GM19351 (cell line): ENCODE data around the gene PLPP2.

Experiments
- ATAC-seq: cut with Tn5 transposase; IDR thresholded peaks from one replicate; pipeline ENCODE4 v1.9.1; 2021; ENCODE audit warnings: mild to moderate bottlenecking, moderate library complexity; ENCODE audit not compliant: unreplicated experiment

The PLPP2 gene

DNA sequence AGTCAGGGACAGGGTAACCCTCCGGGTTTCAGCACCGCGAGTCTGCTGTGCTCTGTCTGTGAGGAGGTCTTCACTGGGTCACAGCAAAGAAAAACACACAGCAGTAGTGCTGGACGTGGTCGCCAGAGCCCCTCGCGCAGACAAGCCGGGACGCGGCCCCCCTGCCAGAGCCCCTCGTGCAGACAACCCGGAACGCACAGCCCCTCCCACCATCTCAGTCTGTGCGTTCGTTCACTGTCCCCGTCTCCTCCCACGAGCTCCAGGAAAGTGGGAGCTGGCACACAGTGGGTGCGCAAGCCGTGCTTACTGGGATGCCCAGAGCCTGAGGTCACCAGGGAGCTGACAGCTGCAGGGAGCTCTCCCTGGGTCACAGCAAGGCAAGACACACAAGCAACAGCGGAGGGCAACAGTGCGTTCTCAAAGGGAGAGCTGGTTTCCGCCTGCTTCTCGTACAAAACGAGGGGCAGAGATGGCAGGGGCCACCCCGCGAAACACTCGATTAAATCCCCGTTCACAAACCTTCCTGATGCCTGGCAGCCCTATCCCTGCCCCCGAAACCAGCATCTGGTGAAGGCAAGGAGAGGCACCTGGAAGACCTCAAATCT lies 3.2 kb upstream of the PLPP2 start:
- no peak for ATAC-seq

DNA sequence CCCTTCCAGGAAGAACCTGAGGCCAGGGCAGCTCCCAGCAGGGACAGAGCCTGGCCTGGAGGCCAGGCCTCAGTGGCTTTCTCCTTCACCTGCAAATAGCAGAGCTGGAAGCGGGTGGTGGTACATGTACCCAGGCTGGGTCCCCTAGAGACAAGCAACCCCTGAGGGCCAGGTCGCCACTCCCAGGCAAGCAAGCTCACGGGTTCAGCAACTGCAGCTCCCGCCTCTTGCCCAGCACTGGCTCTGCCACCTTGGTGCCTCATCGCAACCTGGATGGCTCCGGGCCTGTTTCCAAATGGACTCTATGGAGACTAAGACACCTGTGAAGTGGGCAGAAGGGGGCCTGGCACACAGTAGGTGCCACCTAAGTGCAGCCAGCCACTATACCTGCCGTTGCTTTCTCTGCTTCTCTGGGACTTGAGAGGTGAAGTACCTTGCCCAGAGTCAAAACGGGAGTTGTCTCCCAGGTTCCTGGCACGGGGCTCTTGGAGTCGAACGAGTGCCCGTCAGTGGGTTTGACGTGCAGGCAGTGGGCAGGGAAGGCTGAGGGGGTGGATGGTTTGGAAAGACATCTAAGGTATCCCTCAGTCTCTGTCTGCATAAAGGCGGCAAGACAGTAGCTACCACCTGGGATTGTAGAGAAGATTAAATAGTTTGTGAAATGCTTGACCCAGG lies 2.4 kb upstream of the PLPP2 start:
- ATAC-seq = no peak

DNA sequence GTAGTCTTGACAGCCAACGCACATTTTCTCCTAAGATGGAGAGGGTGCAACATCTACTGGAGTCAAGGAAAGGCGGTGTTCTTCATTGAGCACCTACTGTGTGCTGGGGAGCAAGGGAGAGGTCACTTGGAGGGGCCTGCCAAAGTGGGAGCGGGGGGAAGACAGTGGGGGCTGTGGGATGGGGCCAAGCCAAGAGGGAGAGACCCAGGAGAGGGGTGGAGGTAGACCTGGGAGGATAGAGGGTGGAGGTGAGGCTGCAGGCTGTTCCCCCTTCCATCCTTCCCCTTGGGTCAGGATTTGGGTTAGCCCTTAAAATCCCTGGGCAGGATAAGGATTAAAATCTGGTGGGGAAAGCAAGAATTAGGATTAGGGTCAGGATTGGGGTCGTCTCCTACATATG lies 1.7 kb upstream of the PLPP2 start:
- ATAC-seq = no peak

DNA sequence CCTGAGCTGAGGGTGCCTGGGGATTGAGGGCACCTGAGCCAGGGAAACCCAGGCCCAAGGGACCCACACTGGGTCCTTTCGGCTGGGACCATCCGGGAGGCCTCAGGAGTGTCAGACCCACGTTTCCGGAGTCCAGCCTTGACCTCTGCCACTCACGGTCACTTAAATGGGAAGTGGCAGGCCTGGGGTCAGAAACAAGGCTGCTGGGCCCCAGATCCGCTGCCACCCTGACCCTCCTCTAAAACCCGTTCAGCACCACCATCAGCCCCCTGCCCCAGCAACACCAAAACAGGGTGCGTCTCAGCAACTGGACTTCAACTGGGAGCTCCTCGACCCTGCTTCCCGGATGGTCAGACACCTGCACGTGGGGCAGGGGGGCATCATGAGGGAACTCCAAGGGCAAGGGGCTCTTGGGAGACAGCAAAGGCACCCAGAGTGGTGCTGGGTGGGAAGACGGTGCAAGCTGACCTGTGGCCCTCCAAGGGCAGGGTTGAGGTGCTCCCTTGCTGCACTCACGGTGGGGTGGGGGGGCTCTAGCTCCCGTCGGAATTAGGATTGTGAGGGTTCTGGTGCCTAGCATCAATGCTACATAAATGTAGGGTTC lies 1.2 kb upstream of the PLPP2 start:
- no peak for ATAC-seq

DNA sequence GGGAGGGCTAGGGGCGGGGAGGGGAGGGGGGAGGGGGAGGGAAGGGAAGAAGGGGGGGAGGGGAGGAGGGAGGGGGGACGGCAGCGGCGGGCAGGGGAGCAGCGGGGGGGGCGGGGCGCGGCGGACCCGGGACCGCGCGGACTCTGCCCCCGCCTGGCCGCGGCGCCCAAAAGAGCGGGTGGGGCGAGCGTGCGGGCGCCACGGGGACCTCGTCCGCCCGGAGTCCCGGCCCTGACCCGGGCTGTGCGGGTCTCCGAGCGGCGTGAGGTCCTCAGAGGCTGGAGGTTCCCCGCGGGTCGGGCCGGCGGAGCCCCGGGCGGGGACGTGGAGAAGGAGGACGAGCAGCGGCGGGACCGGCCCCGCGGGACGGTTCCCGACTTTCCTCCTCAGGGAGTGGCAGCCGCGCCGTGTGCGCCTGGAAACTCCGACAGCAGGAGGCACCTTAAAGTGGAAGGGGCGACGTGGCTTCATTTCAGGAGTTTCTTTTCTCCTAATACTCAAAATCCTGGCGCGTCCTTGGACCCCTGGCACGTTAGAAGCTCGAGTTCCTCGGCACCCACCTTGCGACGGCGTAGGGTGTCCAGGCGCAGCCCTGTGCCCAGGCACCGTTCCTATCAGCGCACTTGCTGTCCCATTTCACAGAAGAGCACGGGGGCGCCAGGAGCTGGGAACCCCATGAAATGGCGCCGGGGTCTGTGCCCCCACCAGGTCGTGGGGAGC lies 518 bp upstream of the PLPP2 start:
- no peak for ATAC-seq

DNA sequence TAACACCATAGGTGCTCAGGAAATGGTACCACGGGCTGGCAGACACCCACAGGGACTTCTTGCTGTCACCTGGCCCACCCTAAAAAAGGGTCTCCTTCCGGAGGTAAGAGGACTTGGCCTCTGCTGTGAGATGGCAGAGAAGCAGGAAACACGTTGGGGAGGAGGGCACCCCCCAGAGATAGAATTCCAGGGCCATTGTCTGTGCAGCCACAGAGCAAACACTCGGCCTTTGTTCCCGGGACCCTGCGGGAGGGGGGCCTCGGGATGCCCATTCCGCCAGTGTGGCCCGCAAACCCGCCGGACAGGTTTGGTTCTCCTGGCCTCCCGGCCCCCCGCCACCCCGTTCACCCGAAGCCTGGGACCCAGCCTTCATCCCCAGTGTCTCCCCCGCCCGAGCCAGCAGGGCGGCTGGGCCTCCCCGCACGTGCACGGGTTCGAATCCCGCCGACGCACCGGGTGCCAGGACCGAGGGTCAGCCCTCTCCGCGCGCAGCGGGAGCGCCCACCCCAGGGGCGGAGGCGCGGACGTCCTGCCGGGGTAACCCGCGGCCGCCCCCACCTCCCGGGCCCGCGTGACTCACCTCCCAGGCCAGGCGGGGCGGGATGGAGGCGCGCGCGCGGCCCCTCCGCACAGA lies 714 bp downstream of the PLPP2 start:
- ATAC-seq = no peak

DNA sequence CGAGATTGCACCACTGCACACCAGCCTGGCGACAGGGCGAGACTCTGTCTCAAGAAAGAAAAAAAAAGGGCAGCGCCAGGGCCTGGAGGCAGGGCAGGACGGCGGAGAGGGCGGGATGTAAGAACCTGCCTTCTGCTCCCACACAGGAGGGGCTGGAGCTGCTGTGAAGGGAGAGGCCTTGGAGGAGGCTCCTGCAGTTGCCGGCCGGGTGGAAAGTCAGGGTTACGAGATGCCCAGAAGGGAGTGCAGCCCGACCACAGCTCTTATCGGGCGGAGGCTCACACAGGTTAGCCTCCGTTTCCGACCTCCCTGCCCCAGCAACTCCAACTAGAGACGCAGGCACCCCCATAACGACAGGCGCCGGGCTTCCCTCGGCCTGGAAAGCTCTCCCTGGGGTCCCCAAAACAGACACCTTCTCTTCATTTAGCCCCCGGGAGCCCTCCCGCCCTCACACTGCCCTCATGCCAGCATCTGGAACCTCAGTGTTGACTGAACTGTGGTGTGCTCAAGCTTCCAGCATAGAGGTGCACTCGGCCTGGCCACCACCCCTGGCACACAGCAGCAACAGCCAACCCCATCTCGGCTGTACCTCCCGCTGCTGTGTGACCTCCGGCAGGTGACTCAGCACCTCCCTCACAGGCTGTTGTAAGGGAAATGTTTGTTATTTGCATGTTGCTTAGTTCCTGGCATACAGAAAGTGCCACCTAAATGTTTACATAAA lies 1.4 kb downstream of the PLPP2 start:
- no peak for ATAC-seq

DNA sequence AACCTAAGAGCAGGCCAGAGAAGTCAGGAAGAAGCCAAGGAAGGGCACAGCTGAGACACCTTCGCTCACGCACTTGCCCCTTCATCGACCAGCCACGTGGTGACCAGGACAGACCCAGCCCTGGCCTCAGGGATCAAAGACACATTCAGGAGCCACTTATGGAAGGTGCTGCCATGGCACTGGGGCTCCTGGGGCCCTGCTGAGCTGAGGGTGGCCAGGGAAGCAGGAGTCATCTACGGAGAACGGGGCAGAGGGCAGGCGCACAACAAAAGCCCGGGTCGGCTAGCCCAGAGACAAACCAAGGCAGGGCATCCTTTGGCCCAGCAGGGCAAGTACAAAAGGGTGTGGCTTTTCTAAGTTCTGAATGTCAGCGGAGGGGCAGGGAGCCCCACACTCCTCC lies 2.3 kb downstream of the PLPP2 start:
- ATAC-seq = no peak

DNA sequence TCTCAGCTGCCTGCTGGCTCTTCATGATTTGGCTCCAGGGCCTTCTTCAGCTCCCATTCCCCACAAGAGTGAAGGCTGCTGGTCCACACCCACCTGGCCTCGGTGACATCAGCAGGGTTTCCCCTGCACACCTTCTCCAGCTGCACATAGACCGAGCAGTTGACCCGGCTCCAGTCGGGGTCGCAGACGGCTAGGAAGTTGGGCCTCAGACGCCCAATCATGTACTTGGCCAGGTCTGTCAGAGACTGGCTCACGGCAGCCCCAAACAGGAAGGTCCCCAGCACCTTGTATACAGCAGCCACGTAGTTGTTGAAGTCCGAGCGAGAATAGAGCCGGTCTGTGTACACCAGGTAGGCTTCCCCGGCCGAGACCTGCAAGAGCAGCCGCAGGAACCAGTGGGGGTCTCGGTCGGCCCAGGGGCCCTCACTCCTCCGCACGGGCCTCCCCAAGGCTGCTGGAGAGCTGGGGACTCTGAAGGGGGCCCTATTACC lies 3.8 kb downstream of the PLPP2 start:
- no peak for ATAC-seq

DNA sequence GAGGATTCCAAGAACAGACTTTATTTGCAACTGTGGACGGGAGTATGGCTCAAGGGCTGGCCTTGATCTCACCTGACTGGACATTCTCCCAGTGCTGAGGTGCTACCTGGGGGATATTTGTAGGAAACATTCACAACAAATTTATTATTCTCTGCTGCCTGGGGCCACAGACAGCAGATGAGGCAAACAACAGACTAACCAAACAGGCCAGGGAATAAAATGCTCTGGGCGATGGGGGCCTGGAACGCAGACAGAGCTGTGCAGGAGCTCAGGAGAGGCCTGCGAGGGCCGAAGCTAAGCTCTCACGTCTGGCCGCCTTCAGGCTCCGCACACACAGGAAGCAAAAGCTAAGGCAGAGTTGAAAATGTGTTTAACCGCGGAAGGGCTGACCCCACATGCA lies 7.8 kb downstream of the PLPP2 start:
- no peak for ATAC-seq

DNA sequence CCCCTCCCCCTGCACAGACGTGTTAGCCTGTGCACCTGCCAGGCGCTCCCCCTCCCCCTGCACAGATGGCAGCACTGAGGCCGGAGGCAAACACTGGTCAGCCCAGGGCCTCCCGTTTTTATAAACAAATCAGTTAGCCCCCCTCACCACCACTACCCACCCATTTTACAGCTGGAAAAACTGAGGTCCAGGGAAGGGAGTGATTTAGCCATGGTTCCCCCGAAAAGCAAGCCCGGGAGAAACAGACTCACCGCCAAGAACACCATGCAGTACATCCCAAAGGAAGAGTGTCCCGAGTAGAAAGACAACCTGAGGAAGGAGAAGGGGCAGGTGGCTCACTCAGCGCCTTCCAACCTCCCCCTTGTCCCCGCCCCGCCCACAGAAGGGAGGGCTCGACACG lies 8.7 kb downstream of the PLPP2 start:
- ATAC-seq = no peak

DNA sequence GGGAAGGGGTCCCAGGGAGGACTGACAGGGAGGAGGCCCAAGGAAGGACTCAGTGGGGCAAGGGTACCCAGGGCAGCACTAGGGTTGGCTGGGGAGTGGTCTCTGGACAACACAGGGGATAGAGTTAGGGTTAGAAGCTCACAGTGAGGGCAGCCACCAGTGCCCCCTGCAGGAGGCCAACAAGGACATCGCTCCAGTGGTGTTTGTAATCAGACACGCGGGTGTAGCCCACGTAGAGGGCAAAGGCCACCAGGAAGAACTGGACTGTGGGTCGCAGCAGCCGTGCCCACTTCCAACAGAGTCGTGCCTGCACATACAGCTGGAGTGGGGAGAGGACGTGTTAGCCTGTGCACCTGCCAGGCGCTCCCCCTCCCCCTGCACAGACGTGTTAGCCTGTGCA lies 9.2 kb downstream of the PLPP2 start:
- no peak for ATAC-seq

DNA sequence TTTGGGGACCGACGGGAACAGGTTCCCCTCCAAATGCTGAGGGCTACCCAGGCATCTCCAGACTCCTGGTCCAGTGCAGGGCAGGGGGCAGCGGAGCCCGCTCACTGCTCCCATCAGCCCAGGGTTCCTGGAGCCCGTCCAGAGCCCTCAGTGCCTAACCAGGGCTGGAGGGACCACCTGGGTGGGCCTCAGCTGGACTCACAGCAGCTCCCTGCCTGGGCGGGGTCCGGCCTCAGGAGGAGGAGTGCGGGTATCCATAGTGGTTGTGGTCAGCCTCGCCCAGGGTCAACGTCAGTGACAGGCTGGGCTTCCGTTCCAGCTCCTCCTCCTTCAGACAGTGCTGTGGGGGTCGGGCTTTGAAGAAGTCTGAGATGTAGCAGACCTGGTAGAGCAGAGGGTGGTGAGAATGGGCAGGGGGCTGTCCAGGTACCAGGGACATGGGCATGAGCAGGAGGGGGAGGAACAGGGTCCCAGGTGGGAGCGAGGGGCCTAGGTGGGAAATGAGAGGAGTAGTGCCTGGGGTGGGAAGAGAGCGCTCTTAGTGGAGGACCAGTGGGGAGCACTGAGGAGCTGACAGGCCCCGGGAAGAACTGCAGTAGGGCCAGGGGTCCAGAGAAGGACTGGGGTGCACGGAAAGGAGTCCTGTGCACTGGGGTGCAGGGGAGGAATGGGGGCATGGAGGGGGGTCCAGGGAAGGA lies 9.9 kb downstream of the PLPP2 start:
- ATAC-seq = no peak

DNA sequence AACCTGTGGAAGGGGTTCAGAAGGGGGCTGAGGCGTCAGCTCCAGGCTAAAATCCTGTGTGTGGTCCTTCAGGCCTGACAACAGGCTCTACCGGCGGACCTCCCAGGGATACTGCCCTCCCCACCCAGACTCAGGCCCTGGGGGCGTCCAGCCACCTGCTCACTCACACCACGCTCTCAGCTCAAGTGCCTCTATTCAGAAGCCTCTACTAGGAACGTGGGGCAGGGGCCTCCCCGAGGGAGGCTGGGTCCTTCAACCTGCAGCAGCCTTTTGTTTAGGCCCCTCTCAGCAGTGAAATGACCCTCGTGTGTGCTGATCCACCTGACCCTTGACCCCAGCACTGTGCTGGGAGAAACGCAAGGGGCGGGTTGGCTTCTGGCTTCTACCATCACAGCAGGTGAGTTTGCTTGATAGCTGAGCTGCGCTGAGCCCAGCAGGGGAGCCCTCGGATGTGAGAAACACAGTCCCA lies 10.6 kb downstream of the PLPP2 start:
- no peak for ATAC-seq

DNA sequence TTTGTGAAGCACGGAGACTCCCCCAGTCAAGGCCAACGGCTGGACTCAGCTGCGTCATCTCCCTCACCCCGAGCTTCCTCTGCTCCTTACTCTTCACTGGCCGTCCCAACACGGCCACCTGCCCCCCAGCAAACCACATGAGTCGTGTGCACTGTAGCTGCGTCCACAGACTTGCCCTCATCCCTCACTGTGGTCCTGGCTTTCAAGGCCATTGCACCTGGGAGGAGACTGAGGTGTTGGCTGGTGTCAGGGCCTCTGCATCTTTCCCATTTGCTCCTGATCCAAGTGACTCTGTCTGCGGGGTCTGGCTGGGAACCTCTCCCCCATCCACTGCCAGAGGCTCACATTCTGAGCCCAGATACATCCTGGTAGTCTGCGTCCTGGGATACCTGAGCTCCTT lies 11.5 kb downstream of the PLPP2 start:
- ATAC-seq = no peak

DNA sequence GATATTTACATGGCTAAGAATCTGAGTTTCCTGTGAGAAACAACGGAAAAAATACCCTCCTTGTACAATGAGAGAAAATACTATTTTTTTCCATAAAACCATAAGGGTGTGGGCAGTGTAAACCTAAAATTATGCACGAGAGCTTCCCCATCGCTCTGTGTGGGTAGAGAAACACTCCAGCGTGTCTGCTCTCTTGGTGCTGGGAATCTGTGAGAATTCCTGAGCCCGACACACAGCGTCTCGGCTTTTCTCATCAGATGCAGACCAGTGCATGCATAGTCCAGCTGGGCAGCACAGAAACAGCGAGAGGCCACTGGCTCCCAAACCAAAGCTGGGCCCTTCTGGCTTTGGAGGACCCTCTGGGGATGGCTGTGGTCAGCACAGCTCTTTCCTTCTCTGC lies 12.0 kb downstream of the PLPP2 start:
- ATAC-seq = no peak

DNA sequence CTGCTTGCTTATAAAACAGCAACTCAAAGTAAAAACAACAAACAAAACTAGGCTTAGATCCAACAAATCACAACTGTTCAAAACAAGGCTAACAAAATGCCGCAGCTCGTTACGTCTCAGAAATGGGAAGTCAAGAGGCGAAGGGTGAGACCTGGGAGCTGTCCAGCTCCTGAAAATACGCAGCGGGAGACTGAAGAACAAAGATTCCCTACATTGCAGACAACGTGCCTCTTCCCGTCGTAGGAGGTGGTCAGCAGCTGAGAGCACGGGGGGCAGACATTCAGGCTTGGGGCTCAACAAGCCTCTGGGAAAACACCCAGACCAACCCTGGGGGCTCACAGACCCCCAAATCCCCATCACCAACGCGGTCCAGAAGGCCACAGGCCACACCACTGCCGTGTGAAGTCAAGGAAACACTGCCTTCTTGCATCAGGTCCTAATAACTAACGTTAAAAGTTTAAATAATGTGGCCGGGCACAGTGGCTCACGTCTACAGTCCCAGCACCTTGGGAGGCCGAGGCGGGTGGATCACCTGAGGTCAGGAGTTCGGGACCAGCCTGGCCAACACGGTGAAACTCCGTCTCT lies 13.5 kb downstream of the PLPP2 start:
- no peak for ATAC-seq

DNA sequence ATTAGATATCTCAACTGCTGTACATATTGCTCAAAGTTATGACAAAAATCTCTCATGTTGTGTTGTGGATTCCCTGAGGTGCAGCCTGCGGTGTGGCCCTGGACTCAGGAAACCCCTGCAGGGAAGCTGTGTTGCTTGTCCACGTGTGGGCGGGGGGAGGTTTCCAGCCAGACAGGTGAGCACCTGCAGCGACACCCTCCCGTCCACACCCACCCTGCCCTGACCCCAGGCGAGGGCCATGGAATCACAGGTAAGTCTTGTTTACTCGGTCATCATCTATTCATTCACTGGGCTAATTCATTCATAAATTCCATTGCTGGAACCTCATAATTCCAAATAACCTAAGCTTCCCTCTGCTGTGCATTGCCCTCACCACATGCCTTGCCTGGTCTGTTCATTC lies 14.1 kb downstream of the PLPP2 start:
- no peak for ATAC-seq

DNA sequence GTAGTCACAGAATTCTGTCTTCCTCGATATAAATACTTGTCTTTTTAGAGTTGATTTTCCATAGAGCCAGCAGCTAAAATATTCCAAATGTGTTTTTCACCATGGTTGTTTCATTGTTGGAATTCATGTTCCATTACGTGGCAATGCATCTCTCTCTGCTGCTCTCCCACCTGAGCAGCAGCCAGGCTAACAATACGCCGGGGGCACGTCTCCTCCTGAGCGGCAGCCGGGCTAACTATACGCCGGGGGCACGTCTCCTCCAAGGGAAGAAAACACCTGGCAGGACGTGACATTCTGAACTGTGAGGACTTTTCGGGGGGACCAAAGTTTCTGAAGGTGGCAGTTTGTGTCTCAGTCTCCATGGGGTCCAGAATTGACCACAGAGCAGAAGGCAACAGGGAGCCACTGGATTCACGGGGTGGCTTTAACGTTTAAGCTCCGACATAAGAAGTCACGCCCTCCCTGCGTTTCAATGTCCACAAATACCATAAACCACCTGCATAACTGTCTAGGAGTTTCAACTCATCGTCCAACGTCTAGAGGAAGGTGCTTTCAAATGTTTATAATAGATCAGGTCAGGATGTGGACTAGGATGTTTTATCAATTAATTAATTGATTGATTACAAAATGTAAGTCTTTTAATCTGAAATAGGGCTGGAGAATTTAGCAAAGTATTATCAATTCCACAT lies 15.1 kb downstream of the PLPP2 start:
- ATAC-seq = no peak
